HUES64 (cell line): ENCODE results near the gene ETHE1.

Experiments used
- H3K27ac ChIP-seq: 2 replicates; pipeline ENCODE4 v1.7.0; 2013; ENCODE audit warnings: low read depth, low read length, inconsistent platforms
- H3K27me3 ChIP-seq: 2 replicates; pipeline ENCODE4 v1.6.1; 2013; ENCODE audit warnings: mild to moderate bottlenecking, low read length; ENCODE audit not compliant: insufficient read depth
- H3K36me3 ChIP-seq: 2 replicates; pipeline ENCODE4 v1.6.1; 2013; ENCODE audit warnings: mild to moderate bottlenecking, low read length; ENCODE audit not compliant: insufficient read depth
- H3K4me1 ChIP-seq: 2 replicates; pipeline ENCODE4 v1.6.1; 2013; ENCODE audit warnings: mild to moderate bottlenecking, low read length, moderate library complexity; ENCODE audit not compliant: insufficient read depth
- H3K4me3 ChIP-seq: 2 replicates; pipeline ENCODE4 v1.5.1; 2013; ENCODE audit warnings: mild to moderate bottlenecking, low read length, moderate library complexity
- H3K9ac ChIP-seq: 2 replicates; pipeline ENCODE4 v1.6.1; 2013; ENCODE audit warnings: mild to moderate bottlenecking, low read depth, low read length
- H3K9me3 ChIP-seq: 2 replicates; pipeline ENCODE4 v1.6.1; 2013; ENCODE audit warnings: low read depth, low read length; ENCODE audit not compliant: insufficient read depth
- whole genome bisulfite sequencing: fragments of 150-250, 120-280 bp; methylation state at CpG from one replicate; pipeline ENCODE4 v1.1.7; 2013; ENCODE audit warnings: missing lambda C conversion rate; 5-methylcytosine and 5-hydroxymethylcytosine counted together

Gene ETHE1

GRCh38 chr19:43562698-43563241 is 35.8 kb upstream of the ETHE1 start:
- Histone ChIP-seq H3K4me3 (no peak overlapping the region), H3K27me3 (no peaks in the 10 kb centered on the region), H3K36me3 (peaks cover 27% of the 10 kb centered on the region; the same call in 1 of the 2 replicates), H3K27ac (no peak overlapping the region), H3K4me1 (no peaks in the 10 kb centered on the region), H3K9me3 (no peaks in the 10 kb centered on the region), H3K9ac (no peak overlapping the region)
- WGBS = 96% methylated on average over 14 of the region's 14 CpGs

- Histone ChIP-seq H3K36me3 (peaks cover 28% of the 10 kb centered on the region; the same call in 1 of the 2 replicates), H3K4me1 (no peaks in the 10 kb centered on the region), H3K9ac (no peak overlapping the region), H3K27ac (no peak overlapping the region), H3K27me3 (no peaks in the 10 kb centered on the region), H3K9me3 (no peaks in the 10 kb centered on the region), H3K4me3 (no peak overlapping the region)
- 97% methylated on average over 6 of the region's 6 CpGs for WGBS
Measured at GRCh38 chr19:43562226-43562697, 35.3 kb upstream of the ETHE1 start.

- WGBS = 95% methylated on average over 12 of the region's 12 CpGs
- Histone ChIP-seq H3K4me1 (no peaks in the 10 kb centered on the region), H3K27me3 (no peaks in the 10 kb centered on the region), H3K36me3 (peaks cover 28% of the 10 kb centered on the region; the same call in 1 of the 2 replicates), H3K9me3 (no peaks in the 10 kb centered on the region), H3K4me3 (no peak overlapping the region), H3K27ac (no peak overlapping the region), H3K9ac (no peak overlapping the region)
Measured at GRCh38 chr19:43561139-43561970, 34.4 kb upstream of the ETHE1 start.

- no peaks in the 10 kb centered on the region for H3K4me1 ChIP-seq
- H3K27ac ChIP-seq = no peak overlapping the region
- peaks cover 31% of the 10 kb centered on the region; the same call in 1 of the 2 replicates for H3K36me3 ChIP-seq
Measured at GRCh38 chr19:43560687-43561086, 33.7 kb upstream of the ETHE1 start.

GRCh38 chr19:43555185-43555770 is 28.3 kb upstream of the ETHE1 start:
- no peak overlapping the region for H3K4me3 ChIP-seq
- no peak overlapping the region for H3K9ac ChIP-seq
- H3K4me1 ChIP-seq = no peaks in the 10 kb centered on the region
- H3K36me3 ChIP-seq = peaks cover 57% of the 10 kb centered on the region
- no peaks in the 10 kb centered on the region for H3K9me3 ChIP-seq
- H3K27ac ChIP-seq = no peak overlapping the region
- no peaks in the 10 kb centered on the region for H3K27me3 ChIP-seq
- 42% methylated on average over 8 of the region's 8 CpGs for WGBS

More at GRCh38 chr19:43560687-43561086, 33.7 kb upstream of the ETHE1 start:
- Histone ChIP-seq H3K9me3 (no peaks in the 10 kb centered on the region), H3K27me3 (no peaks in the 10 kb centered on the region), H3K9ac (no peak overlapping the region), H3K4me3 (no peak overlapping the region)
- WGBS = 89% methylated on average over 6 of the region's 6 CpGs

GRCh38 chr19:43554317-43554895 is 27.4 kb upstream of the ETHE1 start:
- H3K27me3 ChIP-seq = no peaks in the 10 kb centered on the region
- H3K9ac ChIP-seq = no peak overlapping the region
- peaks cover 60% of the 10 kb centered on the region for H3K36me3 ChIP-seq
- no peaks in the 10 kb centered on the region for H3K4me1 ChIP-seq
- H3K4me3 ChIP-seq = no peak overlapping the region
- H3K9me3 ChIP-seq = no peaks in the 10 kb centered on the region
- 96% methylated on average over 15 of the region's 15 CpGs for WGBS
- no peak overlapping the region; the same call in 1 of the 2 replicates for H3K27ac ChIP-seq

GRCh38 chr19:43553656-43554055 is 26.7 kb upstream of the ETHE1 start:
- no peaks in the 10 kb centered on the region for H3K9me3 ChIP-seq
- H3K4me3 ChIP-seq = no peak overlapping the region
- 96% methylated on average over 4 of the region's 4 CpGs for WGBS
- H3K27ac ChIP-seq = no peak overlapping the region
- H3K9ac ChIP-seq = no peak overlapping the region
- peaks cover 62% of the 10 kb centered on the region for H3K36me3 ChIP-seq
- no peaks in the 10 kb centered on the region for H3K4me1 ChIP-seq
- no peaks in the 10 kb centered on the region for H3K27me3 ChIP-seq

- H3K36me3 ChIP-seq = peaks cover 57% of the 10 kb centered on the region
- H3K27ac ChIP-seq = no peak overlapping the region
- H3K9me3 ChIP-seq = no peaks in the 10 kb centered on the region
- no peak overlapping the region for H3K4me3 ChIP-seq
- WGBS = 91% methylated on average over 2 of the region's 3 CpGs
- H3K4me1 ChIP-seq = no peaks in the 10 kb centered on the region
- no peaks in the 10 kb centered on the region for H3K27me3 ChIP-seq
- no peak overlapping the region for H3K9ac ChIP-seq
Measured at GRCh38 chr19:43552616-43553015, 25.6 kb upstream of the ETHE1 start.

- no peaks in the 10 kb centered on the region for H3K9me3 ChIP-seq
- H3K9ac ChIP-seq = no peak overlapping the region
- WGBS = 96% methylated on average over 3 of the region's 3 CpGs
- no peaks in the 10 kb centered on the region for H3K27me3 ChIP-seq
- H3K4me1 ChIP-seq = no peaks in the 10 kb centered on the region
- peaks cover 57% of the 10 kb centered on the region for H3K36me3 ChIP-seq
- no peak overlapping the region for H3K27ac ChIP-seq
- no peak overlapping the region for H3K4me3 ChIP-seq
Measured at GRCh38 chr19:43552198-43552450, 25.1 kb upstream of the ETHE1 start.

- Histone ChIP-seq H3K4me3 (no peak overlapping the region), H3K27me3 (no peaks in the 10 kb centered on the region), H3K27ac (no peak overlapping the region), H3K4me1 (no peaks in the 10 kb centered on the region), H3K9ac (no peak overlapping the region), H3K36me3 (peaks cover 57% of the 10 kb centered on the region), H3K9me3 (no peaks in the 10 kb centered on the region)
- 92% methylated on average over 23 of the region's 23 CpGs for WGBS
Measured at GRCh38 chr19:43551399-43552197, 24.6 kb upstream of the ETHE1 start.
